Stimulated activated CD8-positive, alpha-beta memory T cell treated with anti-CD3 and anti-CD28 coated beads, Interleukin-2, amount 100 ng/mL, for 1 hour (primary cell): Measurements from ENCODE around the gene NUTF2.
A peak's percentile ranks its signal among the peaks of the same experiment; 100 is the strongest.

Experiments used
- DNase-seq, 2 donors: peaks; one replicate each; pipeline ENCODE4 v3.0.0-alpha.2; 2020; ENCODE audit warnings: low read depth in 2 of 2

The NUTF2 gene

DNA sequence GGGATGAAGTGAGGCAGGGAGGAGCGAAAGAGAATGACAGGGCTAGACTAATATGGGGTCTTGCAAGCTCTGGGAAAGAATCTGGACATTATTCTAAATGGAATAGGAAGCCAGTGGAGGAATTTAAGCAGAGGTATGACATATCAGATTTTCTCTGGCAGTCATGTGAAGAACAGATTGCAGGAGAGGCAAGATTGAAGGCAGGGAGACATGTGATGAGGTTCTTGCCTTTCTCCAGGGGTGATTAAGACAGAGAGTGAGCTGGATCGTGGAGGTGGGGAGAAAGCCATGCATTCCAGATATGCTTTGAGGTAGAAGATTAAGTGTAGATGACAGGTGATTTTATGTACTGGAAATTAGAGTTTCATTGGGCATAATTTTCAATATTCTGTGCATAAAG, 8.9 kb upstream of the NUTF2 start:
- no peak for DNase-seq

DNA sequence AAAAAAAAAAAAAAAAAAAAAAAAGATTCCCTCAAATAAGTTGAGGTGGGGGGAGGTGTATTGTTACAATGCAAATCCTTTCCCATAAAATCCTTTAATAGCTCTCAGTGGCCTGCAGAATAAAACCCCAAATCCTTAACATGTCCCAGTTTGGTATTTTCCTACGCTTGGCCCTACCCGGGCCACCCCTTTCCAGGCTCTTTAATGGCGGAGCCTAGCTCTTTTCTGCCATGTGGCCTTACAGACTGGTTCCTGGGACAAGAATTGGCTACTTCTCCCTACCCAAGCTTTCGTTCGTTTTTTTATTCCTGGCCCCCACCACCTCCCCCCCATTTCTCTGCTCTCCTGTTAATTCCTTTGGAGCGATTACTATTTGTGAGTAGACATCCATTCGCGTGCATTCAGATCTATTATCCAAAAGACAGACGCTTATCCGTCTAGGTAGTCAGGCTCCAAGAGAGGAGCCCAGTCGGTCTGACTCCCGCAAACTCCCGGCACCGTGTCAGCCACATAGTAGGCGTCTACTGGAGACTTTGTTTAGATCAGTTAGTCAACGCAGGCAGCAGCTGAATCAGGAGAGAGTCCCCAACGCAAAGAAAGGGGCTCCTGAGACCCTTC, 5.4 kb upstream of the NUTF2 start:
- no peak for DNase-seq

DNA sequence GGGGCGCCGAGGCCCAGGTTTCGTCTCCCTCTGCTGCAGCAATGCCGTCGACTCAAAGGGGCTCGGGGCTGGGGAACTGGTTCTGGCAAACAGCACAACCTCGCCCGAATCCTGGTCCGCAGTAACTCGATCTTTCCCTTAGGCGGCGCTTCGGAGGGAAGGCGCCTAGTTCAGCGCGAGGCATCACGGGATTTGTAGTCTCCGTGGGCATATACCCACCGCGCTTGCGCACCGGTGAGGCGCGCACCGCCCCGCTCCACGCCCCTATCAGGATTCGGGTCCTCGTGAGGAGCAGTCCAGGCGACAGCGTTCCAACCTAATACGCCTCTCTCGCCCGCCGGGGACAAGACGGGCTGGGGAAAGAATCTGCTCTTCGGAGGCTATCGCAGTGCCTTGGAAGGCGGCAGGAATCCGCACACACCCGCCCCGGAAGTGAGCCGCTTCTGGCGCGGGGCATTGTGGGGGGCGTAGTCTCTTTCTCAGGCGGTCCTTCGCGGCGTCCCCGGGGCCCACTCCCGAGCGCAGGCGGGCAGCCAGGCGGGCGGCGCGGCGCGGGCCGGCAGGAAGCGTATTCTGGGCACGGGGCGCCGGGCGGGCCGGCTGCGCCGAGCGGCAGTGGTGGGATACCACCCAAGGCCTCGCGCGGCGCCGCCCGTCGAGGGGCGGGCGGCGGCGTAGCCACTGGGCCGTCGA, 4.8 kb upstream of the NUTF2 start, which contains the start of gene THAP11:
Gene THAP11, plus strand, starts transcription at position 505 of the 693 bp plus-strand sequence. CDS start 235 bp downstream, outside the sequence.
- peak; percentile 86 to 89 for DNase-seq

DNA sequence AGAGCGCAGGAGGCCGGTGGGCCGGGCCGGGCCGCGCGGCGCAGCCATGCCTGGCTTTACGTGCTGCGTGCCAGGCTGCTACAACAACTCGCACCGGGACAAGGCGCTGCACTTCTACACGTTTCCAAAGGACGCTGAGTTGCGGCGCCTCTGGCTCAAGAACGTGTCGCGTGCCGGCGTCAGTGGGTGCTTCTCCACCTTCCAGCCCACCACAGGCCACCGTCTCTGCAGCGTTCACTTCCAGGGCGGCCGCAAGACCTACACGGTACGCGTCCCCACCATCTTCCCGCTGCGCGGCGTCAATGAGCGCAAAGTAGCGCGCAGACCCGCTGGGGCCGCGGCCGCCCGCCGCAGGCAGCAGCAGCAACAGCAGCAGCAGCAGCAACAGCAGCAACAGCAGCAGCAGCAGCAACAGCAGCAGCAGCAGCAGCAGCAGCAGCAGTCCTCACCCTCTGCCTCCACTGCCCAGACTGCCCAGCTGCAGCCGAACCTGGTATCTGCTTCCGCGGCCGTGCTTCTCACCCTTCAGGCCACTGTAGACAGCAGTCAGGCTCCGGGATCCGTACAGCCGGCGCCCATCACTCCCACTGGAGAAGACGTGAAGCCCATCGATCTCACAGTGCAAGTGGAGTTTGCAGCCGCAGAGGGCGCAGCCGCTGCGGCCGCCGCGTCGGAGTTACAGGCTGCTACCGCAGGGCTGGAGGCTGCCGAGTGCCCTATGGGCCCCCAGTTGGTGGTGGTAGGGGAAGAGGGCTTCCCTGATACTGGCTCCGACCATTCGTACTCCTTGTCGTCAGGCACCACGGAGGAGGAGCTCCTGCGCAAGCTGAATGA, 4.0 kb upstream of the NUTF2 start:
- DNase-seq, result peak; percentile 20 to 28

DNA sequence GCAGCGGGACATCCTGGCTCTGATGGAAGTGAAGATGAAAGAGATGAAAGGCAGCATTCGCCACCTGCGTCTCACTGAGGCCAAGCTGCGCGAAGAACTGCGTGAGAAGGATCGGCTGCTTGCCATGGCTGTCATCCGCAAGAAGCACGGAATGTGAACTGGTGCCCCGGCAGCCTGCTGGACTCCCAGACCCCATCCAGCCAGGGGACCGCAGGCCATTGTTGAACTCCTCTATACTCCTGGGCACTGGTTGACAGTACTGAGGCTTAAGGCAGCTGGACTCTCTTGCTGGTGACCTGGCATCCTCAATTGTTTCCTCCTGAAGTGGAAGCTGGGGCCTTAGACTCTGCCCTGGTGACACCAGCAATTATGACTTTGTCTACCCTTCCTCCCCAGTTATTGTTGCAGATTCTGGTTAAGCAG, 3.4 kb upstream of the NUTF2 start:
- no peak for DNase-seq

DNA sequence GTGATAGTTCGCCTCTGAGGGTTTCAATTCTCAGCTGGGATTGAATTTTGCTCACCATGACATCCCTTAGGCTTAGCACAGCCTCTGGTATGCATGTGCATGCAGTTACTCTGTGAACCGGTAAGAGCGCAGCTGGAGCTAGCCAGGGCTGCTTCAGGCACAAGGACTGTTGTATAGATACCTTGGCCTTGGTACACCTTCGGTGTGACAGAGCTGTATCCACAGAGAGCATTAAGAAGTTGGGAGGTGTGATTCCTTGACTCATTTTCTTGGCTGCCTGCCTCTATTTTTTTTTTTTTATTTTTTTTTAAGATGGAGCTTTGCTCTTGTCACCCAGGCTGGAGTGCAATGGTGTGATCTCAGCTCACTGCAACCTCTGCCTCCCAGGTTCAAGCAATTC, 2.2 kb upstream of the NUTF2 start:
- no peak for DNase-seq

DNA sequence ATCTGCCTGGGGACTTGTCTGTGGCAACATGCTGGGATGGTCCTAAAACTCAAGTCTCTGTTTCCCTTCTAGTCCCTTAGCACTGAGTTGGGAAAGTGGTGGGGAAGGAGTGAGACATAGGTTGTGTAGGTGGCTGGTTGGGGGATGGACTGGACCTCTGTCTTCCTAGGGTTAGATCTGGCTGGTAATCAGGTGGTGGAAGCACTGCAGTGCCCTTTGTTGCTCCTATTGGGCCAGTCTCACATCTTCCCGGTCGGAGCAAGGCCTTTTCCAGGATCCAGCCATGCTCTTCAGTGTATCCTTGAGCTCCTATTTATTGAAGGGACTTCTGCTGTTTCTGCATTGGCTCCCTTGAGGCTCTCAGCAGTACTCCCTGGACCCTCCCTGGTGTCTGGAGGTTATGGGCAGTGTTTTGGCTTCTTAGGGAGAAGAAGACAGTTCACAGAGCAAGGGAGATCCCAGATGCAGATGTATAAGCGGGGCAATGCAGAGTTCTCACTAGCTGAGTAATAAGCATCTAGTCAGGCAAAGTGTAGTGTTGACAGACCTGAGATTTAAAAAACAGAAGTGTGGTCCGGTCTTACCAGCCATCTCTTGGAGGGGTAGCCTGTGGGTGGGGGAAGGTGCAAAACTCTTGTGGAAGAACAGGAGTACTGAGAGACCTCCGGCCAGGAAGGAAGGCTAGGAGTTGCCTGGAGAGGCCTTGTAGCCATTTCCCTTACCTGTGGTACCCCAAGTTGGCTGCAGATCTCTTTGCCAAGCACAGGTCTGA, 1.3 kb upstream of the NUTF2 start:
- DNase-seq, result no peak

DNA sequence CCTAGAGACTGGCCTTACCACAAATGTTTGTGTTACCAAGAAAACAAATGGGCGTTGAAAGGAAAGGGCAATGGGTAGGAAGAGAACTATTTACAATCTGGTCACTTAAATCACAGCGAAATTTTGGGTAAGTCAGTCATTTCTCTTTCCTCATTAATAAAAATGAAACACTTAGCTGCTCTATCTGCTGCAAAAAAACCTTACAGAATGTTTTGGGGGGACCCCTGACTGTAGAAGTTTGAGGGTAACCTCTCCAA, 742 bp upstream of the NUTF2 start:
- no peak for DNase-seq

DNA sequence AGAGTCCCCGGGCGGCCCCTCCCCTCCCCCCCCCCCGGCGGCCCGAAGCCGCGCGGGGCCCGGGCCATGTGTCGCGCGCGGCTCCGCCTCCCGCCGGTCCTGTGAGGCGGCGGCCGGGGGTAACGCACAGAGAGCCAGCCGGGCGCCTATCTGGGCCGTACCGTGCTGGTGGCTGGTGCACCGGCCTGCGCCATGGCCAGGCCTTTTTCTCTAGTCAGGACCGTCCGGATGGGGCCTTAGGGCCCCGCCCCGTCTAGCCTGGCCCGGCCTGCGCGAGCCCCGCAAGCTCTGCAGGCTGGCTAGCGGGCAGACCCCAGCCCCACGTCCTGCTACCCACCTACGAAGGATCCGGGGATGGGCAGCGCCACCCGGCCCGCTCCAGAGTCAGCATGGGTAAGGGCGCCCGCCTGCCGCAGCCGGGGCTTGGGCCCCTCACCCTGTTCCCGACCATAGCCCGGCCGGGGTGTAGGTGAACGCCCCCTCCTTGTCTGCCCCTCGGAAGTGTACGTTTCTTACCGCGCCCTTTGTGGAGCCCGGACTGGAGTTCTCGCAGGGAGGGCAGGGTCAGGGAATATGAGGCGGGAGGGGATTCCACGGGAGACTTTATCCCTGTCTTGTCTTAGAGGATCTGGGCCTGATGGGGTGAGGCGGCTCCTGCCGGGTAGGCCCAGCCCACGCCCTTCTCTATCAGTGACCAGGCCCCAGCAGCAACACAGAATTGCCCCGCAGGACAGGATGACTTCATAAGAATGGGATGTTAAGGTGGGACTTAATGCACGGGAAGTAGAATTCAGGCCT, 530 bp downstream of the NUTF2 start, which contains the start of gene CENPT:
Gene CENPT, minus strand, starts transcription at position 630 of the 798 bp plus-strand sequence. CDS start 13,834 bp downstream, outside the sequence.
- no peak for DNase-seq

DNA sequence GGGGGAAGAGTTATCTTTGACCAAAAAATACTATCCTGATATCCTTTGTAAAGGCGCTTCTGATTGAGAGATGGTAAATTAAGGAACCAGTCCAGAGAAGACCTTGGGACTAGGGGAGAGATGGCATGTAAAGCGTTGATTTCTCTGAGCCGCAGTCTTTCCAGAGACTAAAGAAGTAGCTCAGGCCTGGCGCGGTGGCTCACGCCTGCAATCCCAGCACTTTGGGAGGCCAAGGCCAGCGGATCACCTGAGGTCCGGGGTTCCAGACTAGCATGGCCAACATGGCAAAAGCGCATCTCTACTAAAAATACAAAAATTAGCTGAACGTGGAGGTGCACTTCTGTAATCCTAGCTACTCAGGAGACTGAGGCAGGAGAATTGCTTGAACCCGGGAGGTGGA, 1.4 kb downstream of the NUTF2 start:
- DNase-seq, result no peak

DNA sequence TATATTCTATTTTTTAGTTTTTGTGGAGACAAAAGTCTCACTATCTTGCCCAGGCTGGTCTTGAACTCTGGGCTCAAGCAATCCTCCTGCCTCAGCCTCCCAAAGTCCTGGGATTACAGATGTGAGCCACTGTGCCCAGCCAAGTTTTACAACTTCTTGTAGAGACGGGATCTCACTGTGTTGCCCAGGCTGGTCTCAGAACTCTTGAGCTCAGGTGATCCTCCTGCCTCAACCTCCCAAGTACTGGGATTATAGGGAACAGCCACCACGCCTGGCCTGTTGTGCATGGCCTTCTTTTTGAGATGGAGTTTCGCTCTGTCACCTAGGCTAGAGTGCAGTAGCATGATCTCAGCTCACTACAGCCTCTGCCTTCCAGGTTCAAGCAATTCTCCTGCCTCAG, 6.9 kb downstream of the NUTF2 start:
- no peak for DNase-seq

DNA sequence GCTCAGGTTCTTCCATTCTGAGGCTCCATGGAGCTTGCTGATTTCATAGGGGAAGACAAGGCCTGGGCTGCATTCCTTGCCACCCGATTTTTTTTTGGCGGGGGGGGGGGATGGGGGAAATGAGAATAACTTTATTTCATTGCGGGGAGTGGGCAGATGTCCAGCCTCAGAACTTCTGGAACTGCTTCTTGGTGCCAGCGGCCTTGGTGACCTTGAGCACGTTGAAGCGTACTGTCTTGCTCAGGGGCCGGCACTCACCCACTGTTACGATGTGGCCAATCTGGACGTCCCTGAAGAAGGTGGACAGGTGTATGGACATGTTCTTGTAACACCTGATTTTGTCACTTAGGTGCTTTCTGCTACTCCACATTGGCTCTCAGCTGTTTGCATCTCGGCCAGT, 9.1 kb downstream of the NUTF2 start:
- DNase-seq, result no peak

DNA sequence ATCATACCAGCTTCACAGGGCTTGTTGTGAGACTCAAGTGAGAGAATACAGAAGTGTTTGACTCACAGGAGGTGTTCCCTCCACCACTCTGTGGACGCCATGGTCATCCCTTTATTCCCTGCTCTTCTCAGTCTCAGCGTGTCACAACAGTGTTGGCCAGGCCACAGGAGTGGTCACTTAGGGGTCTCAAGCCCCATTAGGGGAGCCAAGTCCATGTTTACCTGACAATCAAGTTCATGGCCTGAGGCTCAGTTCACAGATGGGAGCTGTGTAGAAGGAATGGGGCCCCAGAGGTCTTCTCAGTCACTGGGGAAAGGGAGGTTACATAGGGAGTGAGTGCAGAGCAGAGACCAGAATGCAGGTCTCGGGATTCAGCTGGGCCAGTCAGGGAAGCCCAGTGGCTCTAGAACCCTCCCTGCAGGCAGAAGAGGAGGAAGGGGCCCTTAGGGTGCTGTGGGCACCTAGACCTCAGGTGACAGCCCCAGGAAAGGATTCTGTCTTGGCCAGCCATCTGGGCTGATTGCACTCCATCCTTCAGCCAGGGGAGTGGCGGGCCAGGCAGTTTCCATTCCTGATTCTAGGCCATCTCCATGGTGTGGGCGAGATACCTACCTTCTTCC, 10.3 kb downstream of the NUTF2 start:
- no peak for DNase-seq

DNA sequence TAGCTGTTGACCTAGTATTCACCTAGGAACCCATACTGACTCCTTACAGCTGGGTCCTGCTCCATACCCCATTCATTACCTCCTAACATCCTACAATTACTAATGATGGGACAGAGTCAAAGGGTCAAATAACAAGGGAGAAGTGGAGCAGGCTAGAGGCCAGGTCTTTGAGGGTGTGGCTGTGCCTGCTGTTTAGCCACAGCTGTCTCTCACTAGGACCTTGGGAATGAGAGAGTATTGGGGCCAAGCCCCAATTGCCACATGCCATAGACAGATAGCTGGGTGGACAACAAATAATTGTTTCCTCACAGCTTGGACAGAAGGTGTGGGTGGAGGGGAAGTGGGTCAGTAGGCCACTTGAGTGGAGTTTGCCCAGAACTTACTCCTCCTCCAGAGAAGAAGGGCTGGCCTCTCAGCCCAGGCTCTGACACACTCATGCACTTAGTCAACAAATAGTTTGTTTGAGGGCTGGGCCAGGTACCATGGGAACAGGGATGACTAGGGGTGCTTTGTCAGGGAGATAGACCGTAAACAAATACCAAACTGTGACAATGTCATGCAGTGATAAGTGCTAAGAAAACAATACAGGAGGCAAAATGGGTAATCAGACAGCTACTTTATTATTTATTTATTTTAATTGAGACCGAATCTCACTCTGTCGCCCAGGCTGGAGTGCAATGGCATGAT, 11.0 kb downstream of the NUTF2 start:
- no peak for DNase-seq

DNA sequence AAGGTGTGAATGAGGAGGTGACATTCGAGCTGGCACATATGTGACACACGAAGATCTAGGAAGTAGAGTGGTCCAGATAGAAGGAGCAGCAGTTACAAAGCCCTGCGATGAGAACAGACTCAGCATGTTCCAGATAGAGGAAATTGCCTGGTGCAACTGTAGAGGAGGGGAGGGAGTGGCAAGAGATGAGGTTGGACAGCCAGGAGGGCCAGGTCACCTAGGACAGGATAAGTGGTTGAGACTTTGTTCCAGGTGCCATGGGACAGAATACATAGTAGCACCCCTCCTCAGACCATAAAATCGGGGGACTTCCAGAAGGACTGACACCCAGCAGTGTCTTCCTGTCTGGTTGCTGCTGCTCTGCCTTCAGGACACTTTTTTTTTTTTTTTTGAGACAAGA, 11.8 kb downstream of the NUTF2 start:
- DNase-seq, result no peak

DNA sequence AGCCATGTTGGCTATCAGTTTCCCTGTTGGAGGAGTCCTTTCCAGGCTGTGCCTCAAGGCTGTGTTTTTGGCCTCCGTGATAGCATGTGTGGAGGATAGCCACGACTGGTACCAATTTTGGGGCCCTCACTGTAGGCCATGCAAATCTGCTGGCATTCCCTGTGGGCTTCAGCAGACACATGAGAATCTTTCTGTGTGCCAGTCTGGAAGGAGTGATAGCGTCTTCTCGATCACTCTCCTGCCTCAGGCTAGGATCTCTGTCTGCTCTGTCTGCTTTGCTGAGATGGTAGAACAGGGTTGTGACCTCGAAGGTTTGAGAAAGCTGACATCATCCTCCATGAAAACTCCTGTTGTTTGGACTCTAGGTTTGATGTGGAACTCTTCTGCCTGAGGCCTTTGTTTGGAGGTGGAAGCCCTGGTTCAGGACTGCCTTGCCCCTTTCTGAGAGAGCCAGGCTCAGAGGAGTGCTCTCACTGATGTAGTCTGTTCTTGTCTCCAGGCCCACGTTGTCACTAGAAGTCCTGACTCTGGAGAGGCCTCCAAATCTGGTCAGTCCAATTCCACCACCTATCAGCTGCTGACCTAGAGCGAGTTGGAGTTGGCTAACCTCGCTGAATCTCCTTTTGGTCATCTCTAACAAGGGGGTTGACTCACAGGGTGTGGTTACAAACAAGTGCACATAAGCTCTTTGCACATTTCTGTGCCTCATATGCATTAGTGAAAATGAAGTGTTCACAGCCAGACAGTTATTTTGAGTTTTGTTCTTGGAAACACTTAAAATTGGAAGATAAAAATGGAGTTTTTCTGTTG, 14.1 kb downstream of the NUTF2 start:
- no peak for DNase-seq

DNA sequence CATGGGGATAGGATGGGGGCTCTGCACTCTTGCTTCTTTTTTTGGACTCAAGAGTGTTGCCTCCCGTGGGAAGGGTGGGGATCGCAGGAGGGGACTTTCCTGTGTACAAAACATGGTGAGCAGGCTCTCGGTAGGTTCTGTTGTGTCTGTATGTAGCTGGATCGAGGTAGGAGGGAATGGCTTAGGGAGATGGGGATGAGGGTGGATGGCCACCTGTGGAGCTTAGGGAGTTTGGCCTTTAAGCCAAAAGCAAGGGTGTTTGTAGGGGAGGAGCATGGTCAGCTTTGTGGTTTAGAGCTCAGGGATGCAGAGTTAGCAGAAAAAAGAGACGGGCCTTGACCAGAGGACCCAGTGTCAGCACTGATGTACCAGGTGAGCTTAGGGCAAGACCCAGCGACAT, 15.1 kb downstream of the NUTF2 start:
- no peak for DNase-seq

DNA sequence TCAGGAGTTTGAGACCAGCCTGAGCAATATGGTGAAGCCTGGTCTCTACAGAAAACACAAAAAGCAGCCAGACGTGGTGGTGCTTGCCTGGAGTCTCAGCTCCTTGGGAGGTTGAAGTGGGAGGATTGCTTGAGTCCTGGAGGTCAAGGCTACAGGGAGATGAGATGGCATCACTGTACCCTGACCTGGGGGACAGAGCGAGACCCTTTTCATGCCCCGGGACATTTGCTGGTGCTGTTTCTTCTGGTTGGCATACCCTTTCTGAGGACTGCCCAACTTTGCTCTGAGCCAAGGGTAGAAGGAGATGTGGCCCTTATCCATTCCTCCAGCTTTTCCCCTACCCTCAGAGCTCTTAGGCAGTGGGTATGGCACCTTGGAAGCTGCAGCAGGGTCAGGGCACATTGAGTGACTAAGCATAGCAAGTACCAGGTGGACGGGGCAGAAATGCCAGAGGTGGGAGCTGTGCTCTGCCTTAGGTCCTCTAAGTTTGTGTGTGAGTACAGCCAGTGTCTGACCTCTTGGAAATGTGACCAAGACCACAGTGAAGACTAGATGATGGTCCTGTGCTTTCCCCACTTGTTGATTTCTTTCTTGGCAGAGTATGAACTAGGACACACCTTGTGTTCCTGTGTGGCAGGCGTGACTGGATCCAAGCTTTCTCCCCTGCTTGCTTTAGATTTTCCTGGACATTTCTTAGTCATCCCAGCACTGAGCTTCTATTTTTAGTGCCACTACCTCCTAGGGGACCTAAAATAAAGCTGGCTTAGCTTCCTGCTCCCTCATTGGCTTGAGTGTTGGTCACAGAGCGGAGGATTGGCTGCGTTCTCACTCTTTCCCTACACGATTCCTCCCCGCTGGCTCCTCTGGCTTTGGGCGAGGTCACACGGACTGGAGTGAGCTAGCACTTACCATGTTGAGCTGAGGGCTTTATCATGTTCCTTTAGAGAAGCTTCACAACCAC, 16.2 kb downstream of the NUTF2 start:
- no peak for DNase-seq
